Hepatocyte (in vitro differentiated cells): ENCODE measurements around the gene SF3B4.

ENCODE experiments used
- CTCF ChIP-seq: fragments of 200-600 bp; sonication (generic); IDR thresholded peaks from 2 replicates; pipeline ENCODE4 v1.5.1; 2016; ENCODE audit warnings: antibody characterized with exemption, mild to moderate bottlenecking; ENCODE audit not compliant: poor library complexity
- EZH2 ChIP-seq: fragments of 200-600 bp; sonication (generic); IDR thresholded peaks from 2 replicates; pipeline ENCODE4 v1.6.1; 2016; ENCODE audit warnings: antibody characterized with exemption, mild to moderate bottlenecking, borderline replicate concordance

GRCh38 chr1:149949911-149950310, 22.3 kb upstream of the SF3B4 start:
- no peak for TF ChIP-seq CTCF
- no peak for TF ChIP-seq EZH2
